ENCODE results near the gene PTPN12. TPM values are rescaled to one million over a fixed set of nuclear protein-coding genes. Genes with fewer than 3 reads are reported as not detected.
A peak's percentile ranks its signal among the peaks of the same experiment; 100 is the strongest.

Gene PTPN12
- total RNA-seq, 1 experiment from 2014 or later = 104 TPM

DNA sequence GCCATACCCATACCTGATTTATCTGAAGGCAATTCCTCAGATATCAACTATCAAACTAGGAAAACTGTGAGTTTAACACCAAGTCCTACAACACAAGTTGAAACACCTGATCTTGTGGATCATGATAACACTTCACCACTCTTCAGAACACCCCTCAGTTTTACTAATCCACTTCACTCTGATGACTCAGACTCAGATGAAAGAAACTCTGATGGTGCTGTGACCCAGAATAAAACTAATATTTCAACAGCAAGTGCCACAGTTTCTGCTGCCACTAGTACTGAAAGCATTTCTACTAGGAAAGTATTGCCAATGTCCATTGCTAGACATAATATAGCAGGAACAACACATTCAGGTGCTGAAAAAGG is 90.2 kb downstream of the PTPN12 start:
- BruUV-seq (replicated peaks) = no TSS peak
- Mint-ChIP-seq H3K36me3 (ENCODE audit: insufficient read depth, unreplicated experiment) (peaks cover 86% of the 10 kb centered on the region), H3K27me3 (ENCODE audit: insufficient read depth, unreplicated experiment) (no peaks in the 10 kb centered on the region), H3K9me3 (ENCODE audit: unreplicated experiment) (no peaks in the 10 kb centered on the region), H3K4me1 (ENCODE audit: insufficient read depth, unreplicated experiment) (no peaks in the 10 kb centered on the region), H3K4me3 (ENCODE audit: unreplicated experiment) (no peak overlapping the region), H3K27ac (ENCODE audit: low read depth, unreplicated experiment) (peak overlapping the region; percentile 47)
- no peak for DNase-seq (ENCODE audit: unreplicated experiment)
- CTCF ChIA-PET = interaction anchor here (1.7 kb wide), 1 partner anchor 25 kb away, joined by 8 read pairs; no protein-coding TSS in a partner anchor
- intact Hi-C loops (cut with micrococcal nuclease) = no loop called here
- TF ChIP-seq, protein P1, sequence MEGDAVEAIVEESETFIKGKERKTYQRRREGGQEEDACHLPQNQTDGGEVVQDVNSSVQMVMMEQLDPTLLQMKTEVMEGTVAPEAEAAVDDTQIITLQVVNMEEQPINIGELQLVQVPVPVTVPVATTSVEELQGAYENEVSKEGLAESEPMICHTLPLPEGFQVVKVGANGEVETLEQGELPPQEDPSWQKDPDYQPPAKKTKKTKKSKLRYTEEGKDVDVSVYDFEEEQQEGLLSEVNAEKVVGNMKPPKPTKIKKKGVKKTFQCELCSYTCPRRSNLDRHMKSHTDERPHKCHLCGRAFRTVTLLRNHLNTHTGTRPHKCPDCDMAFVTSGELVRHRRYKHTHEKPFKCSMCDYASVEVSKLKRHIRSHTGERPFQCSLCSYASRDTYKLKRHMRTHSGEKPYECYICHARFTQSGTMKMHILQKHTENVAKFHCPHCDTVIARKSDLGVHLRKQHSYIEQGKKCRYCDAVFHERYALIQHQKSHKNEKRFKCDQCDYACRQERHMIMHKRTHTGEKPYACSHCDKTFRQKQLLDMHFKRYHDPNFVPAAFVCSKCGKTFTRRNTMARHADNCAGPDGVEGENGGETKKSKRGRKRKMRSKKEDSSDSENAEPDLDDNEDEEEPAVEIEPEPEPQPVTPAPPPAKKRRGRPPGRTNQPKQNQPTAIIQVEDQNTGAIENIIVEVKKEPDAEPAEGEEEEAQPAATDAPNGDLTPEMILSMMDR (IDR thresholded peaks at IDR 0.05; ENCODE audit: unreplicated experiment) = no peak
- POLR2A ChIA-PET = interaction anchor here (0.7 kb wide), 2 partner anchors 25 to 169 kb away, joined by 3 read pairs; no protein-coding TSS in a partner anchor

DNA sequence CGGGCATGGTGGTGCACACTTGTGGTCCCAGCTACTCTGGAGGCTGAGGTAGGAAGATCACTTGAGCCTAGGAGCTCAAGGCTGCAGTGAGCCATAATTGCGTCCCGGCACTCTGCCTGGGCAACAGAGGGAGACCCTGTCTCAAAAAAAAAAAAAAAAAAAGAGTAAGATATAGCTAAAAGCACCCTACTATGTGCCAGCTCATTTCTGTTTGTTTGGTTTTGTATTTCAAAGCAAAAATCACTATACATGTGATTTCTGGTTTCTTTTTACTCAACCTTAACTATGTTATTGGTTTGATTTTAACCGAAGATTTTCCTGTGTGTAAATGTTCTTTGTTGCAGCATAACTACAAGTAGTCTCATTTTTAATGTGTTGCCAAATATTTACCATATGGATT is 92.7 kb downstream of the PTPN12 start:
- peaks cover 83% of the 10 kb centered on the region for H3K36me3 Mint-ChIP-seq (ENCODE audit: insufficient read depth, unreplicated experiment)
- ChIA-PET POLR2A (no interaction called here), CTCF (interaction anchor here (0.6 kb wide), 1 partner anchor 100 kb away, joined by 3 read pairs; no protein-coding TSS in a partner anchor)
- no peaks in the 10 kb centered on the region for H3K27me3 Mint-ChIP-seq (ENCODE audit: insufficient read depth, unreplicated experiment)
- no TSS peak for BruUV-seq (replicated peaks)
- H3K4me3 Mint-ChIP-seq (ENCODE audit: unreplicated experiment) = no peak overlapping the region
- DNase-seq (ENCODE audit: unreplicated experiment) = no peak
- intact Hi-C loops (cut with micrococcal nuclease) = no loop called here
- H3K9me3 Mint-ChIP-seq (ENCODE audit: unreplicated experiment) = no peaks in the 10 kb centered on the region
- H3K27ac Mint-ChIP-seq (ENCODE audit: low read depth, unreplicated experiment) = peak overlapping the region; percentile 5
- no peaks in the 10 kb centered on the region for H3K4me1 Mint-ChIP-seq (ENCODE audit: insufficient read depth, unreplicated experiment)
- TF ChIP-seq, protein P1 (IDR thresholded peaks at IDR 0.05; ENCODE audit: unreplicated experiment) = no peak

DNA sequence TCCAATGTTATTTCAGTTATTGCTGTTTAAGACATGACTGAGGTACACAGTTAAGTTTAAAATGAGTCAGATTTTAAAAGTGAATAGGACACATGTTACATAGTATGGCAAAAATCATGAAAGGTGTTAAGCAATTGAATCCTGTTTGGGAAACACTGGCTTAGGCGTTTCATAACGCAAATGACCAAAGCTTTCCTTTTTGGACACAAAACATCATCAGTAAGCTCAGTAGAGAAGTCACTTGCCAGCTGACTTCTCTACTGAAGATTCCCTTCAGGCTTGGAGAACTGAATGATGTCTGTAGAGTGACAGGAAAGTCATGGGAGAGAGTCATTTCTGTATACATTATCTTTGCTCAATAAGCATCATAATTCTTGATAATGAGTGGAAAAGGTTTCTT is 94.7 kb downstream of the PTPN12 start:
- Mint-ChIP-seq H3K4me3 (ENCODE audit: unreplicated experiment) (no peak overlapping the region), H3K36me3 (ENCODE audit: insufficient read depth, unreplicated experiment) (peaks cover 82% of the 10 kb centered on the region), H3K27me3 (ENCODE audit: insufficient read depth, unreplicated experiment) (no peaks in the 10 kb centered on the region), H3K9me3 (ENCODE audit: unreplicated experiment) (no peaks in the 10 kb centered on the region), H3K4me1 (ENCODE audit: insufficient read depth, unreplicated experiment) (no peaks in the 10 kb centered on the region), H3K27ac (ENCODE audit: low read depth, unreplicated experiment) (no peak overlapping the region)
- peak; percentile 13 for DNase-seq (ENCODE audit: unreplicated experiment)
- BruUV-seq (replicated peaks) = no TSS peak
- CTCF ChIA-PET = interaction anchor here (0.5 to 3.7 kb wide), 10 partner anchors 11 to 266 kb away, joined by 3 to 17 read pairs (median 4); no protein-coding TSS in a partner anchor
- POLR2A ChIA-PET = interaction anchor here (1.0 to 1.2 kb wide), 3 partner anchors 11 to 93 kb away, joined by 3 to 4 read pairs (median 3); no protein-coding TSS in a partner anchor
- intact Hi-C loops (cut with micrococcal nuclease) = no loop called here
- TF ChIP-seq, protein P1 (IDR thresholded peaks at IDR 0.05; ENCODE audit: unreplicated experiment) = no peak

DNA sequence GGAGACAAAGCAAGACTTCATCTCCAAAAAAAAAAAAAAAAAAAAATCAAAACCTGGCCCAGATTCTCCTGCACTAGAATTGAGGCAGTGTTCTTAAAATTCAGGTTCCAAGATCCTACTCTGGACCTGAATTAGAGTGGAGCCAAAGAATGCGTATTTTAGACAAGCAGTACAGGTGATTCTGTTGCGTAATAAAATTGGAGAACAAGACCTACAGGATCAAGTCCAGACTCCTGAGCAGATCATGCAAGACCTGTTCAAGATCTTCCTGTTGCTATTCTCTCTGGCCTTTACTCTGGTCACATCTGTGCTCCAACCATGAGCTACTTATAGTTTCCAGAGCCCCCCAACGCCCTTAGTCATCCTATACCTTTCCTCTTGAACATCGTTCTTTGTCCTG is 107.7 kb downstream of the PTPN12 start:
- CTCF ChIA-PET = interaction anchor here (0.6 kb wide), 1 partner anchor 866 kb away, joined by 3 read pairs; no protein-coding TSS in a partner anchor
- Mint-ChIP-seq H3K27me3 (ENCODE audit: insufficient read depth, unreplicated experiment) (no peaks in the 10 kb centered on the region), H3K36me3 (ENCODE audit: insufficient read depth, unreplicated experiment) (peaks cover 80% of the 10 kb centered on the region), H3K9me3 (ENCODE audit: unreplicated experiment) (no peaks in the 10 kb centered on the region), H3K27ac (ENCODE audit: low read depth, unreplicated experiment) (no peak overlapping the region), H3K4me3 (ENCODE audit: unreplicated experiment) (no peak overlapping the region), H3K4me1 (ENCODE audit: insufficient read depth, unreplicated experiment) (no peaks in the 10 kb centered on the region)
- no TSS peak for BruUV-seq (replicated peaks)
- intact Hi-C loops (cut with micrococcal nuclease) = no loop called here
- TF ChIP-seq, protein P1 (IDR thresholded peaks at IDR 0.05; ENCODE audit: unreplicated experiment) = no peak
- POLR2A ChIA-PET = interaction anchor here (0.6 kb wide), 1 partner anchor 112 kb away, joined by 3 read pairs; no protein-coding TSS in a partner anchor
- DNase-seq (ENCODE audit: unreplicated experiment) = no peak
